GM19240 (cell line): Measurements from ENCODE around the gene ANKRD18A.

Source experiments
- DNase-seq: peaks from one replicate; pipeline ENCODE4 v3.0.0; 2011; ENCODE audit warnings: low spot score; ENCODE audit not compliant: insufficient read length

The ANKRD18A gene

GRCh38 chr9:38620483-38621433 is at the start of gene ANKRD18A:
Gene ANKRD18A, minus strand, starts transcription at chr9:38620596. Its CDS starts 311 bp downstream, at chr9:38620285.
- no peak for DNase-seq

DNA sequence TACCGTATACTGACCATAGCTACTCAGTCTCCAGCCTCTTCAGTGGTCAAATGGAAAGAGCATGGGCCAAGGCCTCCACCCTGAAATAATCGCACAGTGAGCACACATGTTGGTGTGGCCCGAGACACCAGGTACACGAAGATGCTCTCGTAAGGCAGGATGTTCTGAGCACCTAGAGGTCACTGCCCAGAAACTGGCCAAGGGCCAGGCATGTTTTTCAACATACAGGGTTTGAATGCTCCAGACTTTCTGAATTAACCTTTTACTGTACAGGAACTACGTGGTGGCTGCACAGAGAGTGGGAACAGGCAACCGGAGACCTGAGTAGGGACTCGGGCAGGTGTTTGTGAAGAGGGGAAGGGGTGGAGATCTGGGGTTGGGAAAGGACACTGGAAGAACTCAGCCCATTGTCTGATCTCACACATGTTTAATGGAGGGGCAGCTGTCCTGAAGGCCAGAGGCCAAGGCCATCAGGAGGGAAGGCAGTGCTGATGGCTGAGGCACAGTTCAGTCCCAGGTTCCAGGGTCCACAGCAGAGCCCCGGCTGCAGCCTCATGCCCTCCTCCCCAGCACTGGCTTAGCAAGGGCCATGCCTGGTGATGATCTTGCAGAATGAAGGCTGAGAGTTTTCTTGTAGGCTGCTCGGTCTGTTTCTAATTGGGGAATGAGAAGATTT is 48.5 kb upstream of the ANKRD18A start:
- DNase-seq: no peak

- DNase-seq: no peak
Measured at GRCh38 chr9:38662763-38663593, 42.6 kb upstream of the ANKRD18A start.

- no peak for DNase-seq
Measured at GRCh38 chr9:38659538-38659937, 39.1 kb upstream of the ANKRD18A start.

GRCh38 chr9:38656896-38657295 is 36.5 kb upstream of the ANKRD18A start:
- DNase-seq: no peak

GRCh38 chr9:38652486-38652885 is 32.1 kb upstream of the ANKRD18A start:
- no peak for DNase-seq

GRCh38 chr9:38652044-38652443 is 31.6 kb upstream of the ANKRD18A start:
- DNase-seq: no peak

GRCh38 chr9:38651400-38652042 is 31.1 kb upstream of the ANKRD18A start:
- no peak for DNase-seq

DNA sequence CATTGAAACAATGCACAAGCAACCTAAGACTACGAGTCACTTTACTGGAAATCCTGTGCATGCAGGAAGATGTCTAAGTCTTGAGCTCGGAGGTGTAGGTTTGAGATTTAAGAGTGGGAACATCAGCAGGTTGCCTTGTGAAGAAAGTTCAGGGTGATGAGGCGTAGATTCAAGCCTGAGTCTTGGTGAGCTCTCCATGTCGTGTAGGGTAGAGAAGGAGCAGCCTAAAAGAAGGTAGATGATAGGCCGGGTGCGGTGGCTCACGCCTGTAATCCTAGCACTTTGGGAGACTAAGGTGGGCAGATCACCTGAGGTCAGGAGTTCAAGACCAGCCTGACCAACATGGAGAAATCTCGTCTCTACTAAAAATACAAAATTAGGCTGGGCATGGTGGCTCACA is 30.2 kb upstream of the ANKRD18A start:
- DNase-seq: no peak

- no peak for DNase-seq
Measured at GRCh38 chr9:38649731-38650363, 29.5 kb upstream of the ANKRD18A start.

- no peak for DNase-seq
Measured at GRCh38 chr9:38644601-38645000, 24.2 kb upstream of the ANKRD18A start.

DNA sequence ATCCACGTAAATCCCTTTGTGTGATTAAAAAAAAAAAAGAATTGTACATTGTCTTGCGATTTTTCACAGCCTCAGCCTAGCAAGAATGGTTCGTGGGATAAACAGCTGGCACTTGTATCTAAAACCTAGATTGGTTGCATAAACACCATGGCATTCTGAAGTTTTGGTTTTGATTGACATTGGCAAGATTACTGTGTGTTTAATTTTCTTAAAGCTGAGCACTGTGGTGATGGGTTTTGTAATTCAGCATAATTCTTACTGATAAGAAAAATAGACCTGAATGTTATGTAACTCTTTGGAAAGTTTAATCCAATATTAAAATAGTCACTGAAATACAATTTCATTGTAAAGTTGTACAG is 23.4 kb upstream of the ANKRD18A start:
- DNase-seq: no peak

- no peak for DNase-seq
Measured at GRCh38 chr9:38642951-38643814, 22.8 kb upstream of the ANKRD18A start.

DNA sequence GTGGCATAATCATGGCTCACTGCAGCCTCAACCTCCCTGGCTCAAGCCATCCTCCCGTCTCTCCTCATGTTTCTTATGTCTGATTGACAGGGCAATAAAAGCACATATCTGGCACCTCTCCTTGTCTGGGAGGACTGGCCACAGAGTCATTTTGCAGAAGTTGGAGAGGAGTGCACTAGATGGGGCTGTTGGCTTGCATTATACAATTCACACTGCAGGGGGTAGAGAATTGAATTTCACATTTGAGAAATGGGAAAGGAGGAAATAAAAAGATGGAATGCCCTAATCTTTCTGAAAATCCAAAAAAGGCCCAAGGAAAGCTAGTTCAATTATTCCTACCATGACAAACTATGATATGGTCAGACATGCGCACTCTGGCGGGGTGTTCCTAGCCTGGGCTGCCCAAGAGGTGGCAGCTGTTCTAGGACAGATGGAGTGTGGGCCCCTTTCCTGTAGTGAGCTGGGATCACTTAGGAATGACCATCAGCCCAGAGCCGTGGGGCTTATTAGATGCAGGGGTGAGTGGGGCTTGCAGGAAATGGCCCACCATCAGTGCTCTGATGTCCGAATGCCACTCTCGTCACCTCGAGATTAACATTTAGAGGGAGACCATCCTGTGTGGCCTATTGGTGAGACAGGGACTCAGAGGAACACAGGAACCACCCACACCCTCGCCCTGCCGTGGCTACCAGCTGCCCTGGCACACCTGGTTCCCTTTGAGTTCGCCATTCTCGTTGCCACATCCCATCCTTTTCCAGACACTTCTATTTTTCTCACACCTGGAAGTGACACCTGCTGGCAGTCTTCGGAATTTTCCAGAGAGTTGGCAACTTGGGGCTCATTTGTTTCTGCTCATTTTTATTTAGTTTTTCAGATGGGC is 21.8 kb upstream of the ANKRD18A start:
- no peak for DNase-seq

GRCh38 chr9:38641142-38641541 is 20.7 kb upstream of the ANKRD18A start:
- DNase-seq: no peak

- no peak for DNase-seq
Measured at GRCh38 chr9:38639577-38639940, 19.2 kb upstream of the ANKRD18A start.

DNA sequence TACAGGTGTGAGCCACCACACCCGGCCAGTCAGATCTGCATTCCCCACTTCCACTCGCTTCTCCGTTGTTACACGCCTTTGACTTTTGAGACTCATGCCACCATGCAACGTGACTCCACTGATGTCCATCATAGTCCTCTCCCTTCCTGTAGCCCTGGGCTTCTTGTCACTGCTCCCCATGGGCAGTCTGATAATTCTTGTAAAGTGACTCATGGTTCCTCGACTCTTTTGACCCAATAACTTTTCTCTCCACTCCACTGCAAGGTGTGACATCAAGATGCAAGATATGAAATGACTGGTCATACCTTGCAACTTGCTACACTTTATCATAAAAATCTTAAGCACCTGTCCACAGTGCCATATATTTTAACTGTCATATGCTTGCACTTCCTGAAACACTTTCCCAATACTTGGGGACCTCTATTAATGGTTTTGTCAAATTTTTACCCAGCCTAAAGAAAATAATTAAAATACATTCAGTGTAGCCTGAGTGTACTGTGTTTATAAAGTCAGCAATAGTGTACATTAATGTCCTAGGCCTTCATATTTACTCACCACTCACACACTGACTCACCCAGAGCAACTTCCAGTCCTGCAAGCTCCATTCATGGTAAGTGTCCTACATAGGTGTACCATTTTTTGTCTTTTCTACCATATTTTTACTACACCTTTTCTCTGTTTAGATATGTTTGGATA is 18.6 kb upstream of the ANKRD18A start:
- DNase-seq: no peak

DNA sequence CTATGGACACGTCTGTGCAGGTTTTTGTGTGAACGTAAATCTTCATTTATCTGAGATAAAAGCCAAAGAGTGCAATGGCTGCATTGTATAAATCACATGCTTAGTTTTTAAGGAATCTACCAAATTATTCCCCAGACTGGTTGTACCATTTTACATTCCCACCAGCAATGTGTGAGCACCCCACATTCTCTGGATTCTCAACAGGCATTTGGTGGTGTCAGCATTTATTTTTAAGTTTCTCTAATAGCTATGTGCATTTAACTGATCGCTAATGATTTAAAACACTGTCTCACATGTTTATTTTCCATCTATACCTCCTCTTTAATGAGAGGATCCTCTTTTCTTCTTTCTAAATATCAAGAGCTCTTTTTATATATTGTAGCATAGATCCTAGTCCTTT is 13.9 kb upstream of the ANKRD18A start:
- DNase-seq: no peak
